IMR-90 (cell line): ENCODE measurements around the gene FYCO1. TPM values are rescaled to one million over a fixed set of nuclear protein-coding genes. Genes with fewer than 3 reads are reported as not detected.

ENCODE experiments used
- ATAC-seq: fragments of 200-7000 bp; cut with Tn5 transposase; 2 replicates; pipeline ENCODE4 v1.9.1; 2020; ENCODE audit warnings: low read depth, mild to moderate bottlenecking, moderate library complexity
- BruUV-seq: library from RNA; stranded (reverse); fragments of 400-500 nt; replicated peaks from 2 replicates; lab custom pipeline; 2021; lab: Mats Ljungman, UMichigan
- CTCF ChIA-PET: fragments of 300-600 bp; formaldehyde crosslinking; extraction: SDS; loops from one replicate; lab custom pipeline; 2021; ENCODE audit warnings: antibody characterized with exemption; lab: Yijun Ruan, JAX
- POLR2A ChIA-PET: fragments of 300-600 bp; sonication (Branson Sonifier 250); formaldehyde crosslinking; loops from one replicate; lab custom pipeline; 2022; ENCODE audit warnings: antibody characterized with exemption; ENCODE audit not compliant: unreplicated experiment; lab: Charles Lee
- DNase-seq: peaks from one replicate; pipeline ENCODE4 v3.0.0; 2013
- H2AFZ ChIP-seq: replicated peaks from 2 replicates; pipeline ENCODE3; 2013; ENCODE audit warnings: low read length, mild to moderate bottlenecking; ENCODE audit not compliant: poor library complexity
- H2AK5ac ChIP-seq: 2 replicates; pipeline ENCODE4 v1.6.1; 2013; ENCODE audit warnings: low read depth, low read length, inconsistent platforms
- H2AK9ac ChIP-seq: replicated peaks from 2 replicates; pipeline ENCODE3; 2013; ENCODE audit warnings: mild to moderate bottlenecking, low read depth, low read length, moderate library complexity; ENCODE audit not compliant: poor library complexity
- H2BK120ac ChIP-seq: 2 replicates; pipeline ENCODE4 v1.6.1; 2013; ENCODE audit warnings: low read depth, low read length, inconsistent platforms
- H2BK15ac ChIP-seq: 3 replicates; pipeline ENCODE4 v1.6.1; 2013; ENCODE audit warnings: low read depth, low read length, inconsistent platforms
- H2BK20ac ChIP-seq: 2 replicates; pipeline ENCODE4 v1.6.1; 2013; ENCODE audit warnings: low read depth, mild to moderate bottlenecking, inconsistent platforms, low read length, moderate library complexity
- H2BK5ac ChIP-seq: 2 replicates; pipeline ENCODE4 v1.6.1; 2013; ENCODE audit warnings: mild to moderate bottlenecking, low read depth, low read length, inconsistent platforms; ENCODE audit not compliant: poor library complexity, severe bottlenecking
- H3K14ac ChIP-seq: replicated peaks from 2 replicates; pipeline ENCODE4 v1.6.1; 2013; ENCODE audit warnings: low read depth, low read length, inconsistent platforms
- H3K18ac ChIP-seq: 2 replicates; pipeline ENCODE4 v1.6.1; 2013; ENCODE audit warnings: low read depth, low read length, control low read depth
- H3K23ac ChIP-seq: 2 replicates; pipeline ENCODE4 v1.6.1; 2013; ENCODE audit warnings: low read depth, low read length, inconsistent platforms
- H3K27ac ChIP-seq: 2 replicates; pipeline ENCODE4 v1.5.1; 2013; ENCODE audit warnings: mild to moderate bottlenecking, control low read depth, low read length; ENCODE audit not compliant: insufficient read depth
- H3K27me3 ChIP-seq: 2 replicates; pipeline ENCODE4 v1.6.1; 2013; ENCODE audit warnings: low read length; ENCODE audit not compliant: control insufficient read depth, insufficient read depth
- H3K36me3 ChIP-seq: 2 replicates; pipeline ENCODE4 v1.6.1; 2013; ENCODE audit warnings: low read length, mixed read lengths; ENCODE audit not compliant: control insufficient read depth, insufficient read depth
- H3K4ac ChIP-seq: 2 replicates; pipeline ENCODE4 v1.6.1; 2013; ENCODE audit warnings: low read depth, low read length, inconsistent platforms
- H3K4me1 ChIP-seq: 2 replicates; pipeline ENCODE4 v1.6.1; 2013; ENCODE audit warnings: low read length, mixed read lengths; ENCODE audit not compliant: control insufficient read depth, insufficient read depth
- H3K4me2 ChIP-seq: 2 replicates; pipeline ENCODE4 v1.6.1; 2013; ENCODE audit warnings: low read depth, mild to moderate bottlenecking, control low read depth, low read length, moderate library complexity
- H3K4me3 ChIP-seq: 2 replicates; pipeline ENCODE4 v1.5.1; 2013; ENCODE audit warnings: low read depth, mild to moderate bottlenecking, control low read depth, low read length, moderate library complexity; ENCODE audit not compliant: insufficient read depth
- H3K56ac ChIP-seq: 2 replicates; pipeline ENCODE4 v1.6.1; 2013; ENCODE audit warnings: low read length, inconsistent platforms; ENCODE audit not compliant: insufficient read depth; ENCODE audit errors: extremely low read depth
- H3K79me1 ChIP-seq, 2 experiments: 2 replicates each; pipeline ENCODE4 v1.6.1; 2013; ENCODE audit warnings: low read length in 2 of 2, inconsistent platforms in 1 of 2, low read depth in 1 of 2
- H3K9ac ChIP-seq: 2 replicates; pipeline ENCODE4 v1.6.1; 2013; ENCODE audit warnings: low read depth, low read length, control low read depth
- H3K9me1 ChIP-seq: 2 replicates; pipeline ENCODE4 v1.6.1; 2013; ENCODE audit warnings: low read length, inconsistent platforms; ENCODE audit not compliant: insufficient read depth
- H3K9me3 ChIP-seq: 2 replicates; pipeline ENCODE4 v1.6.1; 2013; ENCODE audit warnings: low read length; ENCODE audit not compliant: control insufficient read depth, insufficient read depth
- H4K20me1 ChIP-seq: 2 replicates; pipeline ENCODE4 v1.6.1; 2013; ENCODE audit warnings: low read length, inconsistent platforms; ENCODE audit not compliant: insufficient read depth
- H4K5ac ChIP-seq: 2 replicates; pipeline ENCODE4 v1.6.1; 2013; ENCODE audit warnings: mild to moderate bottlenecking, low read depth, low read length, control low read depth
- H4K8ac ChIP-seq, 2 experiments: 2 replicates each; pipeline ENCODE4 v1.6.1; 2013; ENCODE audit warnings: low read depth in 2 of 2, low read length in 2 of 2, control low read depth in 1 of 2, inconsistent platforms in 1 of 2
- H4K91ac ChIP-seq: 2 replicates; pipeline ENCODE4 v1.6.1; 2013; ENCODE audit warnings: low read depth, low read length, inconsistent platforms; ENCODE audit not compliant: insufficient read depth
- BHLHE40 ChIP-seq: fragments of 150-350 bp; IDR thresholded peaks from 2 replicates; pipeline ENCODE4 v1.6.1; 2016; ENCODE audit warnings: mild to moderate bottlenecking, low read depth, low read length
- CEBPB ChIP-seq: IDR thresholded peaks from 2 replicates; pipeline ENCODE4 v1.6.1; 2012; ENCODE audit warnings: low read depth, low read length, improper control_type of control experiment
- CHD1 ChIP-seq: IDR thresholded peaks from 2 replicates; pipeline ENCODE4 v1.6.1; 2012; ENCODE audit warnings: low read depth, low read length, improper control_type of control experiment
- FOS ChIP-seq: fragments of 150-350 bp; IDR thresholded peaks from 2 replicates; pipeline ENCODE4 v1.6.1; 2016; ENCODE audit warnings: low read depth, low read length
- MAFK ChIP-seq: IDR thresholded peaks from 2 replicates; pipeline ENCODE4 v1.6.1; 2012; ENCODE audit warnings: low read depth, low read length, improper control_type of control experiment
- MAZ ChIP-seq: IDR thresholded peaks from 2 replicates; pipeline ENCODE4 v1.6.1; 2012; ENCODE audit warnings: low read depth, mild to moderate bottlenecking, low read length, improper control_type of control experiment, moderate library complexity, borderline replicate concordance
- MXI1 ChIP-seq: IDR thresholded peaks from 2 replicates; pipeline ENCODE4 v1.6.1; 2012; ENCODE audit warnings: low read depth, mild to moderate bottlenecking, low read length, moderate library complexity, borderline replicate concordance
- NFE2L2 ChIP-seq: fragments of 150-350 bp; IDR thresholded peaks from 2 replicates; pipeline ENCODE4 v1.6.1; 2016; ENCODE audit warnings: low read depth, mild to moderate bottlenecking, low read length
- POLR2A ChIP-seq: IDR thresholded peaks from 2 replicates; pipeline ENCODE4 v1.6.1; 2012; ENCODE audit warnings: mild to moderate bottlenecking, low read depth, low read length
- RAD21 ChIP-seq: IDR thresholded peaks from 2 replicates; pipeline ENCODE4 v1.6.1; 2012; ENCODE audit warnings: low read length, improper control_type of control experiment
- RCOR1 ChIP-seq: IDR thresholded peaks from 2 replicates; pipeline ENCODE4 v1.6.1; 2012; ENCODE audit warnings: mild to moderate bottlenecking, low read length, improper control_type of control experiment; ENCODE audit not compliant: insufficient replicate concordance
- RFX5 ChIP-seq: IDR thresholded peaks from 2 replicates; pipeline ENCODE4 v1.8.0; 2012; ENCODE audit warnings: low read depth, mild to moderate bottlenecking, low read length, moderate library complexity
- SMC3 ChIP-seq: fragments of 150-350 bp; IDR thresholded peaks from 2 replicates; pipeline ENCODE4 v1.6.1; 2016; ENCODE audit warnings: low read depth, mild to moderate bottlenecking, antibody characterized with exemption, low read length, moderate library complexity
- WGBS, 2 experiments: methylation state at CpG; one replicate each; pipeline versions ENCODE4 v1.1.5 to v1.1.7; 2013; ENCODE audit warnings: missing lambda C conversion rate in 2 of 2; ENCODE audit not compliant: insufficient read length in 1 of 2; ENCODE audit errors: extremely low coverage in 2 of 2; 5-methylcytosine and 5-hydroxymethylcytosine counted together
- dilution Hi-C: fragments of 300-500 bp; cut with HindIII; formaldehyde crosslinking; loops from one replicate; pipeline ENCODE4 v1.14.3; 2018; ENCODE audit warnings: low sequenced_read_pairs; ENCODE audit not compliant: unreplicated experiment
- in situ Hi-C: fragments of 300-500 bp; cut with MboI; formaldehyde crosslinking; loops from 3 replicates; pipeline ENCODE4 v1.14.3; 2019; ENCODE audit warnings: low sequenced_read_pairs, inconsistent platforms, mixed read lengths
- intact Hi-C: fragments of 100-400 bp; cut with micrococcal nuclease; formaldehyde crosslinking; loops from 2 replicates; pipeline ENCODE4 v1.10.0; 2022
- polyA plus RNA-seq, 3 experiments: library from polyadenylated mRNA; depleted of rRNA; stranded (reverse); fragments of >200 nt; gene quantifications; 2 replicates each; pipeline ENCODE4 v1.2.3, GENCODE V29; 2012; ENCODE audit warnings: low replicate concordance in 1 of 3
- total RNA-seq: library from RNA; depleted of rRNA; stranded (reverse); fragments of >200 nt; gene quantifications from 2 replicates; pipeline ENCODE4 v1.2.3, GENCODE V29; 2012
- TF ChIP-seq, protein P1 (sequence below): fragments of 150-350 bp; IDR thresholded peaks from 2 replicates; pipeline ENCODE4 v1.6.1; 2016; ENCODE audit warnings: low read depth, mild to moderate bottlenecking, low read length, moderate library complexity, borderline replicate concordance
- TF ChIP-seq, protein P2 (sequence below): conservative IDR thresholded peaks from 2 replicates; pipeline ENCODE4 v1.5.1; 2012; ENCODE audit warnings: mild to moderate bottlenecking, low read depth, low read length, improper control_type of control experiment
- TF ChIP-seq, protein P3 (sequence below): fragments of 150-350 bp; IDR thresholded peaks from 2 replicates; pipeline ENCODE4 v1.6.1; 2017; ENCODE audit warnings: mild to moderate bottlenecking, antibody characterized with exemption, low read length, low read depth

The FYCO1 gene
- total and polyA plus RNA-seq, 2 of the 4 experiments (the other 2 are of a cell fraction), result 13.7 to 20.1 TPM

GRCh38 chr3:45950131-45950530 is 45.5 kb downstream of the FYCO1 start:
- TF ChIP-seq RFX5, result no peak
- TF ChIP-seq BHLHE40, result no peak
- TF ChIP-seq, protein P1, sequence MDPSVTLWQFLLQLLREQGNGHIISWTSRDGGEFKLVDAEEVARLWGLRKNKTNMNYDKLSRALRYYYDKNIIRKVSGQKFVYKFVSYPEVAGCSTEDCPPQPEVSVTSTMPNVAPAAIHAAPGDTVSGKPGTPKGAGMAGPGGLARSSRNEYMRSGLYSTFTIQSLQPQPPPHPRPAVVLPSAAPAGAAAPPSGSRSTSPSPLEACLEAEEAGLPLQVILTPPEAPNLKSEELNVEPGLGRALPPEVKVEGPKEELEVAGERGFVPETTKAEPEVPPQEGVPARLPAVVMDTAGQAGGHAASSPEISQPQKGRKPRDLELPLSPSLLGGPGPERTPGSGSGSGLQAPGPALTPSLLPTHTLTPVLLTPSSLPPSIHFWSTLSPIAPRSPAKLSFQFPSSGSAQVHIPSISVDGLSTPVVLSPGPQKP, result no peak
- TF ChIP-seq MXI1, result no peak
- TF ChIP-seq, protein P2, sequence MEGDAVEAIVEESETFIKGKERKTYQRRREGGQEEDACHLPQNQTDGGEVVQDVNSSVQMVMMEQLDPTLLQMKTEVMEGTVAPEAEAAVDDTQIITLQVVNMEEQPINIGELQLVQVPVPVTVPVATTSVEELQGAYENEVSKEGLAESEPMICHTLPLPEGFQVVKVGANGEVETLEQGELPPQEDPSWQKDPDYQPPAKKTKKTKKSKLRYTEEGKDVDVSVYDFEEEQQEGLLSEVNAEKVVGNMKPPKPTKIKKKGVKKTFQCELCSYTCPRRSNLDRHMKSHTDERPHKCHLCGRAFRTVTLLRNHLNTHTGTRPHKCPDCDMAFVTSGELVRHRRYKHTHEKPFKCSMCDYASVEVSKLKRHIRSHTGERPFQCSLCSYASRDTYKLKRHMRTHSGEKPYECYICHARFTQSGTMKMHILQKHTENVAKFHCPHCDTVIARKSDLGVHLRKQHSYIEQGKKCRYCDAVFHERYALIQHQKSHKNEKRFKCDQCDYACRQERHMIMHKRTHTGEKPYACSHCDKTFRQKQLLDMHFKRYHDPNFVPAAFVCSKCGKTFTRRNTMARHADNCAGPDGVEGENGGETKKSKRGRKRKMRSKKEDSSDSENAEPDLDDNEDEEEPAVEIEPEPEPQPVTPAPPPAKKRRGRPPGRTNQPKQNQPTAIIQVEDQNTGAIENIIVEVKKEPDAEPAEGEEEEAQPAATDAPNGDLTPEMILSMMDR, result no peak
- no peak for TF ChIP-seq RAD21
- TF ChIP-seq, protein P3, sequence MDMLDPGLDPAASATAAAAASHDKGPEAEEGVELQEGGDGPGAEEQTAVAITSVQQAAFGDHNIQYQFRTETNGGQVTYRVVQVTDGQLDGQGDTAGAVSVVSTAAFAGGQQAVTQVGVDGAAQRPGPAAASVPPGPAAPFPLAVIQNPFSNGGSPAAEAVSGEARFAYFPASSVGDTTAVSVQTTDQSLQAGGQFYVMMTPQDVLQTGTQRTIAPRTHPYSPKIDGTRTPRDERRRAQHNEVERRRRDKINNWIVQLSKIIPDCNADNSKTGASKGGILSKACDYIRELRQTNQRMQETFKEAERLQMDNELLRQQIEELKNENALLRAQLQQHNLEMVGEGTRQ, result no peak
- no peak for TF ChIP-seq CHD1
- no peak for TF ChIP-seq MAZ
- no peak for TF ChIP-seq RCOR1
- TF ChIP-seq NFE2L2, result no peak
- no peak for TF ChIP-seq SMC3
- no peak for TF ChIP-seq POLR2A
- no peak for TF ChIP-seq FOS
- no peak for TF ChIP-seq MAFK
- TF ChIP-seq CEBPB, result no peak
- ATAC-seq (no peak), DNase-seq (no peak)
- H3K79me1 ChIP-seq, result peaks cover 0 to 4% of the 10 kb centered on the region in 2 experiments; a peak in 1 of 4 replicates
- peak overlapping the region; percentile 76 for H3K4ac ChIP-seq
- no peak overlapping the region; the same call in 1 of the 2 replicates for H4K5ac ChIP-seq
- H3K9ac ChIP-seq, result no peak overlapping the region
- H3K27me3 ChIP-seq, result no peaks in the 10 kb centered on the region
- peaks cover 7% of the 10 kb centered on the region; the same call in 1 of the 2 replicates for H4K20me1 ChIP-seq
- H3K36me3 ChIP-seq, result peaks cover 61% of the 10 kb centered on the region
- in situ Hi-C loops, result no loop called here
- H3K4me2 ChIP-seq, result no peak overlapping the region
- no peak overlapping the region for H2BK20ac ChIP-seq
- no TSS peak for BruUV-seq
- no peaks in the 10 kb centered on the region for H3K9me3 ChIP-seq
- no peak overlapping the region for H3K4me3 ChIP-seq
- WGBS, 2 experiments, result no CpG with 5 or more reads among the region's 2 CpGs
- peaks cover 34% of the 10 kb centered on the region for H3K9me1 ChIP-seq
- no peak overlapping the region for H2BK5ac ChIP-seq
- ChIA-PET POLR2A (no interaction called here), CTCF (no interaction called here)
- peaks cover 35% of the 10 kb centered on the region for H3K4me1 ChIP-seq
- H2AK5ac ChIP-seq, result peak overlapping the region; percentile 87
- no peak overlapping the region; the same call in 1 of the 2 replicates for H3K27ac ChIP-seq
- dilution Hi-C loops, result no loop called here
- H3K23ac ChIP-seq, result no peak overlapping the region
- H4K8ac ChIP-seq, result no peak overlapping the region
- peak overlapping the region; percentile 23 for H3K18ac ChIP-seq
- H3K14ac ChIP-seq, result no peak overlapping the region; the same call in 1 of the 2 replicates
- H4K91ac ChIP-seq, result peak overlapping the region; percentile 67; the same call in 1 of the 2 replicates
- H2AK9ac ChIP-seq, result no peak overlapping the region
- H2AFZ ChIP-seq, result no peak overlapping the region
- H2BK15ac ChIP-seq, result no peak overlapping the region
- intact Hi-C loops, result no loop called here
- no peak overlapping the region; the same call in 1 of the 2 replicates for H2BK120ac ChIP-seq
- no peak overlapping the region for H3K56ac ChIP-seq
